HUDEP-2 (cell line): Measurements from ENCODE around the gene CNTROB.

ENCODE experiments used
- DNase-seq, 76 experiments: peaks; one replicate each; lab custom pipeline; 2025; ENCODE audit not compliant: unreplicated experiment in 76 of 76; lab: John Stamatoyannopoulos, UW

Gene CNTROB

GRCh38 chr17:7931709-7932482 is at the start of gene CNTROB, which contains the start of gene TRAPPC1:
CNTROB (plus strand) TSS chr17:7932206; CDS start chr17:7933080, 874 bp downstream.
TRAPPC1 (minus strand) TSS chr17:7931946; CDS start chr17:7931829, 117 bp downstream.
- peak; percentile 56 to 100 (median 99) for DNase-seq

- no peak for DNase-seq
These were observed 49.4 kb upstream of the CNTROB start for GRCh38 chr17:7882629-7883028.

- DNase-seq: peak in 4 of 76 experiments; percentile 4 to 34 (median 6)
These were observed 48.1 kb upstream of the CNTROB start for GRCh38 chr17:7883781-7884386.

GRCh38 chr17:7884581-7885366 is 47.2 kb upstream of the CNTROB start:
- peak in 9 of 76 experiments; percentile 7 to 37 (median 17) for DNase-seq

- DNase-seq: peak in 35 of 76 experiments; percentile 5 to 70 (median 30)
These were observed 46.4 kb upstream of the CNTROB start for GRCh38 chr17:7885367-7886226.

GRCh38 chr17:7886227-7887037 is 45.6 kb upstream of the CNTROB start:
- DNase-seq: peak in 16 of 76 experiments; percentile 8 to 43 (median 35)

- no peak for DNase-seq
These were observed 44.9 kb upstream of the CNTROB start for GRCh38 chr17:7887038-7887481.

- DNase-seq: peak in 72 of 76 experiments; percentile 35 to 98 (median 84)
These were observed 44.4 kb upstream of the CNTROB start for GRCh38 chr17:7887482-7888183.

- DNase-seq: peak in 1 of 76 experiments; percentile 1
These were observed 43.7 kb upstream of the CNTROB start, which contains the start of gene CHD3 for GRCh38 chr17:7888184-7888920. CHD3 (plus strand) TSS chr17:7888789; CDS start chr17:7889001, 212 bp downstream.

GRCh38 chr17:7889166-7889955 is 42.6 kb upstream of the CNTROB start:
- DNase-seq: peak in 71 of 76 experiments; percentile 53 to 96 (median 89)

- no peak for DNase-seq
These were observed 38.7 kb upstream of the CNTROB start for GRCh38 chr17:7893187-7893880.

GRCh38 chr17:7894226-7894625 is 37.8 kb upstream of the CNTROB start:
- DNase-seq: no peak

GRCh38 chr17:7894866-7895265 is 37.1 kb upstream of the CNTROB start:
- no peak for DNase-seq

- no peak for DNase-seq
These were observed 34.9 kb upstream of the CNTROB start for GRCh38 chr17:7897090-7897489.

GRCh38 chr17:7897773-7898172 is 34.2 kb upstream of the CNTROB start:
- DNase-seq: peak in 13 of 76 experiments; percentile 4 to 30 (median 18)
